ENCODE measurements around the gene FXYD2. TPM values are rescaled to one million over a fixed set of nuclear protein-coding genes. Genes with fewer than 3 reads are reported as not detected.
"Not testable (repeated sequence)": the region's sequence is repeated elsewhere in the genome, so short reads cannot be mapped to it uniquely, and the experiment has no call there.

The FXYD2 gene
- polyA plus RNA-seq (ENCODE audit: insufficient read length), result 2.2 TPM

GRCh38 chr11:117824571-117825537, at the start of gene FXYD2:
FXYD2 (minus strand) TSS chr11:117824744; CDS start chr11:117824678, 66 bp downstream.
- peak; percentile 49 for DNase-seq

GRCh38 chr11:117873828-117874125, 49.2 kb upstream of the FXYD2 start:
- no peak for DNase-seq

GRCh38 chr11:117872975-117873827, 48.7 kb upstream of the FXYD2 start:
- DNase-seq, result no peak

GRCh38 chr11:117872420-117872961, 47.9 kb upstream of the FXYD2 start:
- DNase-seq, result no peak

GRCh38 chr11:117871784-117872183, 47.2 kb upstream of the FXYD2 start:
- DNase-seq, result no peak

- no peak for DNase-seq
These were observed 46.6 kb upstream of the FXYD2 start for GRCh38 chr11:117871160-117871559.

GRCh38 chr11:117870103-117870952, 45.8 kb upstream of the FXYD2 start:
- DNase-seq, result no peak

- DNase-seq, result peak; percentile 70
These were observed 45.1 kb upstream of the FXYD2 start for GRCh38 chr11:117869604-117870003.

GRCh38 chr11:117868815-117869561, 44.4 kb upstream of the FXYD2 start:
- DNase-seq, result no peak

- no peak for DNase-seq
These were observed 43.5 kb upstream of the FXYD2 start for GRCh38 chr11:117868088-117868487.

- DNase-seq, result no peak
These were observed 42.0 kb upstream of the FXYD2 start for GRCh38 chr11:117866526-117866925.

- DNase-seq, result not testable (repeated sequence)
These were observed 41.0 kb upstream of the FXYD2 start for GRCh38 chr11:117865546-117865945.

- no peak for DNase-seq
These were observed 38.8 kb upstream of the FXYD2 start for GRCh38 chr11:117863383-117863782.

- no peak for DNase-seq
These were observed 38.2 kb upstream of the FXYD2 start for GRCh38 chr11:117862753-117863152.

GRCh38 chr11:117862019-117862725, 37.6 kb upstream of the FXYD2 start:
- DNase-seq, result no peak

- DNase-seq, result peak; percentile 63
These were observed 36.8 kb upstream of the FXYD2 start for GRCh38 chr11:117861151-117862018.

- no peak for DNase-seq
These were observed 35.6 kb upstream of the FXYD2 start for GRCh38 chr11:117860139-117860538.

- no peak for DNase-seq
These were observed 35.1 kb upstream of the FXYD2 start for GRCh38 chr11:117859488-117860112.

GRCh38 chr11:117859061-117859460, 34.5 kb upstream of the FXYD2 start:
- no peak for DNase-seq

Measured in hindlimb muscle (tissue), 1 donor.